K562 (cell line): ENCODE measurements around the gene B3GALT6. TPM values are rescaled to one million over a fixed set of nuclear protein-coding genes. Genes with fewer than 3 reads are reported as not detected.

Experiments used
- BRD4 ChIP-seq: fragments of 200-600 bp; sonication (generic); IDR thresholded peaks from 2 replicates; pipeline ENCODE4 v1.6.1; 2017; ENCODE audit warnings: inconsistent platforms
- CBX3 ChIP-seq, 2 experiments: IDR thresholded peaks; 1 replicate in 1 of 2; 2 replicates in 1 of 2; pipeline ENCODE4 v1.6.1; 2012; ENCODE audit warnings: inconsistent platforms in 2 of 2, low read length in 2 of 2, borderline replicate concordance in 1 of 2, control low read depth in 1 of 2
- CBX5 ChIP-seq: IDR thresholded peaks from 2 replicates; pipeline ENCODE4 v1.6.1; 2014; ENCODE audit warnings: low read depth, borderline replicate concordance
- CREB1 ChIP-seq, 2 experiments: sonication (generic) in 1 of 2; formaldehyde crosslinking in 1 of 2; IDR thresholded peaks; 2 replicates each; pipeline versions ENCODE4 v1.6.1 to v1.8.0; 2012 to 2022; ENCODE audit warnings: inconsistent platforms in 1 of 2, mild to moderate bottlenecking in 1 of 2, missing genetic modification reagents in 1 of 2, moderate library complexity in 1 of 2
- CTCF ChIP-seq, 3 experiments: IDR thresholded peaks in 2 of 3; conservative IDR thresholded peaks in 1 of 3; 2 replicates each; pipeline ENCODE4 v1.5.1; 2011 to 2012; ENCODE audit warnings: low read length in 3 of 3, mild to moderate bottlenecking in 3 of 3, control low read depth in 2 of 3, improper control_type of control experiment in 1 of 3, inconsistent platforms in 1 of 3, low read depth in 1 of 3, mixed read lengths in 1 of 3, moderate library complexity in 1 of 3; ENCODE audit not compliant: insufficient read depth in 2 of 3
- DLX4 ChIP-seq: fragments of 250-450 bp; sonication (Bioruptor Pico); IDR thresholded peaks from 2 replicates; pipeline ENCODE4 v1.6.1; 2021; ENCODE audit warnings: mild to moderate bottlenecking
- DPF2 ChIP-seq: fragments of 450-650 bp; IDR thresholded peaks from 2 replicates; pipeline ENCODE4 v1.6.1; 2016
- EP400 ChIP-seq: fragments of 450-650 bp; IDR thresholded peaks from 2 replicates; pipeline ENCODE4 v1.6.1; 2017; ENCODE audit warnings: antibody characterized with exemption, mild to moderate bottlenecking, moderate library complexity
- EZH2 ChIP-seq: IDR thresholded peaks from 2 replicates; pipeline ENCODE4 v1.6.1; 2012; ENCODE audit warnings: low read depth, mild to moderate bottlenecking, inconsistent platforms, low read length, borderline replicate concordance
- FOXA3 ChIP-seq, 2 experiments: fragments of 450-650 bp in 1 of 2; sonication (generic) in 1 of 2; formaldehyde crosslinking; IDR thresholded peaks in 1 of 2; conservative IDR thresholded peaks in 1 of 2; 2 replicates each; pipeline versions ENCODE4 v1.4.0 to v1.8.0; 2020 to 2022; ENCODE audit warnings: mild to moderate bottlenecking in 2 of 2, missing genetic modification reagents in 1 of 2
- GABPB2 ChIP-seq: fragments of 250-450 bp; sonication (Bioruptor Pico); conservative IDR thresholded peaks from 2 replicates; pipeline ENCODE4 v1.5.1; 2021; ENCODE audit warnings: mild to moderate bottlenecking
- HDAC3 ChIP-seq: fragments of 450-650 bp; IDR thresholded peaks from 2 replicates; pipeline ENCODE4 v1.6.1; 2018; ENCODE audit warnings: borderline replicate concordance, mild to moderate bottlenecking, moderate library complexity; ENCODE audit not compliant: partially characterized antibody
- HMGN3 ChIP-seq: IDR thresholded peaks from 2 replicates; pipeline ENCODE4 v1.6.1; 2011; ENCODE audit warnings: borderline replicate concordance, low read depth, mild to moderate bottlenecking, mixed read lengths, low read length; ENCODE audit not compliant: insufficient read length; ENCODE audit errors: extremely low read depth
- HSF4 ChIP-seq: fragments of 250-450 bp; sonication (Bioruptor Pico); IDR thresholded peaks from 2 replicates; pipeline ENCODE4 v2.1.2; 2022; ENCODE audit warnings: mild to moderate bottlenecking, moderate library complexity, borderline replicate concordance
- KAT7 ChIP-seq: sonication (generic); formaldehyde crosslinking; IDR thresholded peaks from 2 replicates; pipeline ENCODE4 v1.8.0; 2022; ENCODE audit warnings: missing genetic modification reagents, mild to moderate bottlenecking, borderline replicate concordance
- L3MBTL2 ChIP-seq: fragments of 450-650 bp; IDR thresholded peaks from 2 replicates; pipeline ENCODE4 v1.6.1; 2016; ENCODE audit warnings: mild to moderate bottlenecking, moderate library complexity
- LEF1 ChIP-seq: fragments of 450-650 bp; IDR thresholded peaks from 2 replicates; pipeline ENCODE4 v1.6.1; 2016; ENCODE audit warnings: mild to moderate bottlenecking
- MIER1 ChIP-seq: fragments of 450-650 bp; IDR thresholded peaks from 2 replicates; pipeline ENCODE4 v1.6.1; 2016; ENCODE audit warnings: antibody characterized with exemption, mild to moderate bottlenecking, low read depth
- MYBL2 ChIP-seq, 2 experiments: fragments of 450-650 bp in 1 of 2; sonication (generic) in 1 of 2; formaldehyde crosslinking in 1 of 2; IDR thresholded peaks; 2 replicates each; pipeline versions ENCODE4 v1.6.1 to v1.8.1; 2017 to 2022; ENCODE audit warnings: borderline replicate concordance in 1 of 2, inconsistent platforms in 1 of 2, low read depth in 1 of 2, mild to moderate bottlenecking in 1 of 2, missing genetic modification reagents in 1 of 2, moderate library complexity in 1 of 2
- RBM22 ChIP-seq: fragments of 200-400 bp; formaldehyde crosslinking; IDR thresholded peaks from 2 replicates; pipeline ENCODE4 v1.6.1; 2018; ENCODE audit warnings: low read length, low read depth; ENCODE audit not compliant: poor library complexity, severe bottlenecking
- ZNF232 ChIP-seq: sonication (generic); formaldehyde crosslinking; IDR thresholded peaks from 2 replicates; pipeline ENCODE4 v1.8.0; 2022; ENCODE audit warnings: mild to moderate bottlenecking, missing genetic modification reagents
- ZNF740 ChIP-seq, 3 experiments: fragments of 200-800 bp in 1 of 3; sonication (Bioruptor generic) in 1 of 3; sonication (generic) in 1 of 3; formaldehyde crosslinking in 1 of 3; IDR thresholded peaks; 2 replicates each; pipeline versions ENCODE4 v1.6.1 to v1.8.0; 2016 to 2022; ENCODE audit warnings: mild to moderate bottlenecking in 2 of 3, missing compliant biosample characterization in 2 of 3, missing genetic modification characterization in 2 of 3, missing genetic modification reagents in 1 of 3
- ZNF780A ChIP-seq: fragments of 250-450 bp; sonication (Bioruptor Pico); IDR thresholded peaks from 2 replicates; pipeline ENCODE4 v1.5.0; 2021; ENCODE audit warnings: mild to moderate bottlenecking
- ZZZ3 ChIP-seq: fragments of 450-650 bp; IDR thresholded peaks from 2 replicates; pipeline ENCODE4 v1.6.1; 2016; ENCODE audit warnings: antibody characterized with exemption, mild to moderate bottlenecking, moderate library complexity
- polyA plus RNA-seq, 8 experiments: library from polyadenylated mRNA; depleted of rRNA in 4 of 8; stranded (reverse) in 5 of 8; unstranded in 3 of 8; fragments of >200 nt; fragmentation: Nextera tagmentation in 2 of 8; fragmentation: Illumina TruSeq in 1 of 8; extraction: Ambion mirVana in 2 of 8; extraction: Trizol in 1 of 8; gene quantifications; 2 replicates each; pipeline versions ENCODE4 v1.2.1 to v1.2.3, GENCODE V29; 2011 to 2014; ENCODE audit warnings: inconsistent platforms in 1 of 8, missing spikeins in 1 of 8
- total RNA-seq, 7 experiments: library from RNA; depleted of rRNA in 6 of 7; stranded (reverse); fragments of >200 nt in 6 of 7; fragmentation: Illumina TruSeq in 2 of 7; extraction: Trizol in 2 of 7; gene quantifications; 2 replicates each; pipeline versions ENCODE4 v1.2.1 to v1.2.3, GENCODE V29; 2011 to 2021; ENCODE audit warnings: low replicate concordance in 1 of 7

The B3GALT6 gene
- total and polyA plus RNA-seq, 9 of the 15 experiments (the other 6 are each of a cell fraction or from before 2014, with no cell fraction given) = 0.68 to 29.8 (median 9.9) TPM

- TF ChIP-seq LEF1 = no peak
- TF ChIP-seq CREB1 (IDR thresholded peaks at IDR 0.05) = peak; percentile 82
- peak; percentile 82 for TF ChIP-seq CREB1 (CRISPR knock-in tag; IDR thresholded peaks at IDR 0.05)
- TF ChIP-seq CBX5 = no peak
- TF ChIP-seq CTCF (IDR thresholded peaks at IDR 0.05 in 2 of 3, conservative IDR thresholded peaks at IDR 0.05 in 1 of 3; ENCODE audit: insufficient read depth in 2 of 3, low read depth in 1 of 3, low read length in 3 of 3) = no peak
- TF ChIP-seq DLX4 (CRISPR knock-in tag) = no peak
- TF ChIP-seq CBX3 (IDR thresholded peaks at IDR 0.05; ENCODE audit: borderline replicate concordance in 1 of 2, low read length in 2 of 2) = no peak; a peak in 1 of 3 replicates
- TF ChIP-seq MYBL2 (IDR thresholded peaks at IDR 0.05; ENCODE audit: low read depth) = no peak
- no peak for TF ChIP-seq MYBL2 (CRISPR knock-in tag; IDR thresholded peaks at IDR 0.05; ENCODE audit: borderline replicate concordance)
- TF ChIP-seq RBM22 = peak; percentile 88
- TF ChIP-seq L3MBTL2 = peak; percentile 81
- no peak for TF ChIP-seq HSF4 (CRISPR knock-in tag)
- TF ChIP-seq BRD4 = peak; percentile 80
- no peak for TF ChIP-seq ZZZ3
- TF ChIP-seq KAT7 = no peak; the same call in 1 of the 2 replicates
- TF ChIP-seq MIER1 = no peak
- no peak for TF ChIP-seq GABPB2
- no peak for TF ChIP-seq ZNF740 (CRISPR knock-in tag; IDR thresholded peaks at IDR 0.05)
- TF ChIP-seq ZNF740 (tag; IDR thresholded peaks at IDR 0.05) = no peak
- TF ChIP-seq HDAC3 = no peak
- TF ChIP-seq DPF2 = no peak
- peak in 1 of 2 experiments; percentile 34; a peak in 1 of 4 replicates for TF ChIP-seq FOXA3 (CRISPR knock-in tag; conservative IDR thresholded peaks at IDR 0.05 in 1 of 2, IDR thresholded peaks at IDR 0.05 in 1 of 2)
- no peak for TF ChIP-seq EZH2
- TF ChIP-seq EP400 = peak; percentile 62; the same call in 1 of the 2 replicates
- TF ChIP-seq HMGN3 = peak; percentile 26
- no peak for TF ChIP-seq ZNF232
- no peak for TF ChIP-seq ZNF780A (CRISPR knock-in tag)
Measured at GRCh38 chr1:1231400-1232207, 433 bp upstream of the B3GALT6 start, which contains the start of gene SDF4 (continued).
